Measurements from ENCODE around the gene ERICH6B.

GRCh38 chr13:45654633-45655349 lies 39.3 kb upstream of the ERICH6B start:
- TF ChIP-seq ETV6 (conservative IDR thresholded peaks at IDR 0.05 in 1 of 2, IDR thresholded peaks at IDR 0.05 in 1 of 2; ENCODE audit: borderline replicate concordance in 1 of 2, low read depth in 1 of 2) (no peak), CTCF (IDR thresholded peaks at IDR 0.05 in 2 of 3, conservative IDR thresholded peaks at IDR 0.05 in 1 of 3; ENCODE audit: control insufficient read depth in 2 of 3, extremely low read depth in 1 of 3, insufficient read depth in 1 of 3, low read depth in 3 of 3, low read length in 3 of 3) (no peak), FOS (IDR thresholded peaks at IDR 0.05; ENCODE audit: borderline replicate concordance, extremely low read depth, insufficient read length) (no peak), RAD21 (IDR thresholded peaks at IDR 0.05; ENCODE audit: insufficient read depth, low read depth, low read length) (no peak), EZH2 (IDR thresholded peaks at IDR 0.05; ENCODE audit: borderline replicate concordance, control insufficient read depth, low read depth, low read length) (no peak), ESRRA (IDR thresholded peaks at IDR 0.05; ENCODE audit: low read length) (no peak), SIN3A (IDR thresholded peaks at IDR 0.05; ENCODE audit: low read depth, low read length) (no peak), EED (IDR thresholded peaks at IDR 0.05; ENCODE audit: low read depth) (no peak), ZNF207 (IDR thresholded peaks at IDR 0.05; ENCODE audit: borderline replicate concordance) (no peak), RBBP5 (conservative IDR thresholded peaks at IDR 0.05) (no peak), SKIL (IDR thresholded peaks at IDR 0.05; ENCODE audit: low read depth, poor library complexity, severe bottlenecking) (no peak)
- TF ChIP-seq, protein P1, sequence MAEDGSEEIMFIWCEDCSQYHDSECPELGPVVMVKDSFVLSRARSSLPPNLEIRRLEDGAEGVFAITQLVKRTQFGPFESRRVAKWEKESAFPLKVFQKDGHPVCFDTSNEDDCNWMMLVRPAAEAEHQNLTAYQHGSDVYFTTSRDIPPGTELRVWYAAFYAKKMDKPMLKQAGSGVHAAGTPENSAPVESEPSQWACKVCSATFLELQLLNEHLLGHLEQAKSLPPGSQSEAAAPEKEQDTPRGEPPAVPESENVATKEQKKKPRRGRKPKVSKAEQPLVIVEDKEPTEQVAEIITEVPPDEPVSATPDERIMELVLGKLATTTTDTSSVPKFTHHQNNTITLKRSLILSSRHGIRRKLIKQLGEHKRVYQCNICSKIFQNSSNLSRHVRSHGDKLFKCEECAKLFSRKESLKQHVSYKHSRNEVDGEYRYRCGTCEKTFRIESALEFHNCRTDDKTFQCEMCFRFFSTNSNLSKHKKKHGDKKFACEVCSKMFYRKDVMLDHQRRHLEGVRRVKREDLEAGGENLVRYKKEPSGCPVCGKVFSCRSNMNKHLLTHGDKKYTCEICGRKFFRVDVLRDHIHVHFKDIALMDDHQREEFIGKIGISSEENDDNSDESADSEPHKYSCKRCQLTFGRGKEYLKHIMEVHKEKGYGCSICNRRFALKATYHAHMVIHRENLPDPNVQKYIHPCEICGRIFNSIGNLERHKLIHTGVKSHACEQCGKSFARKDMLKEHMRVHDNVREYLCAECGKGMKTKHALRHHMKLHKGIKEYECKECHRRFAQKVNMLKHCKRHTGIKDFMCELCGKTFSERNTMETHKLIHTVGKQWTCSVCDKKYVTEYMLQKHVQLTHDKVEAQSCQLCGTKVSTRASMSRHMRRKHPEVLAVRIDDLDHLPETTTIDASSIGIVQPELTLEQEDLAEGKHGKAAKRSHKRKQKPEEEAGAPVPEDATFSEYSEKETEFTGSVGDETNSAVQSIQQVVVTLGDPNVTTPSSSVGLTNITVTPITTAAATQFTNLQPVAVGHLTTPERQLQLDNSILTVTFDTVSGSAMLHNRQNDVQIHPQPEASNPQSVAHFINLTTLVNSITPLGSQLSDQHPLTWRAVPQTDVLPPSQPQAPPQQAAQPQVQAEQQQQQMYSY (CRISPR knock-in tag; IDR thresholded peaks at IDR 0.05): no peak
- TF ChIP-seq, protein P2, sequence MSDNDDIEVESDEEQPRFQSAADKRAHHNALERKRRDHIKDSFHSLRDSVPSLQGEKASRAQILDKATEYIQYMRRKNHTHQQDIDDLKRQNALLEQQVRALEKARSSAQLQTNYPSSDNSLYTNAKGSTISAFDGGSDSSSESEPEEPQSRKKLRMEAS (IDR thresholded peaks at IDR 0.05; ENCODE audit: low read depth, low read length): no peak
- TF ChIP-seq, protein P3, sequence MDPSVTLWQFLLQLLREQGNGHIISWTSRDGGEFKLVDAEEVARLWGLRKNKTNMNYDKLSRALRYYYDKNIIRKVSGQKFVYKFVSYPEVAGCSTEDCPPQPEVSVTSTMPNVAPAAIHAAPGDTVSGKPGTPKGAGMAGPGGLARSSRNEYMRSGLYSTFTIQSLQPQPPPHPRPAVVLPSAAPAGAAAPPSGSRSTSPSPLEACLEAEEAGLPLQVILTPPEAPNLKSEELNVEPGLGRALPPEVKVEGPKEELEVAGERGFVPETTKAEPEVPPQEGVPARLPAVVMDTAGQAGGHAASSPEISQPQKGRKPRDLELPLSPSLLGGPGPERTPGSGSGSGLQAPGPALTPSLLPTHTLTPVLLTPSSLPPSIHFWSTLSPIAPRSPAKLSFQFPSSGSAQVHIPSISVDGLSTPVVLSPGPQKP (IDR thresholded peaks at IDR 0.05; ENCODE audit: low read depth, low read length): no peak
